ENCODE data around the gene HBQ1.
"Not testable (repeated sequence)": the region's sequence is repeated elsewhere in the genome, so short reads cannot be mapped to it uniquely, and the experiment has no call there.

Gene HBQ1

GRCh38 chr16:211631-212180 lies 31.4 kb downstream of the HBQ1 start:
- not testable (repeated sequence) for DNase-seq

- no peak for DNase-seq
Observed at GRCh38 chr16:212999-213398, 32.7 kb downstream of the HBQ1 start.

- DNase-seq, result no peak
Observed at GRCh38 chr16:220021-220420, 39.8 kb downstream of the HBQ1 start.

GRCh38 chr16:228151-228851 lies 48.0 kb downstream of the HBQ1 start:
- no peak for DNase-seq

- DNase-seq, result peak; percentile 71 to 75
Observed at GRCh38 chr16:228852-229730, 48.8 kb downstream of the HBQ1 start, which contains the start of gene LUC7L. Gene LUC7L (minus strand): TSS chr16:229449. CDS start chr16:229339, 110 bp downstream.

- DNase-seq, result no peak
Observed at GRCh38 chr16:229731-230281, 49.5 kb downstream of the HBQ1 start.

- not testable (repeated sequence) for DNase-seq
Observed at GRCh38 chr16:230351-230750, 50.1 kb downstream of the HBQ1 start.
